OCI-LY1 (cell line): ENCODE results near the gene CTTNBP2NL.

Experiments
- H2AFZ ChIP-seq: fragments of 200-600 bp; sonication (generic), shearing (Covaris generic); 2 replicates; pipeline ENCODE4 v1.6.0; 2014; ENCODE audit warnings: antibody characterized with exemption, mild to moderate bottlenecking, low read length
- H3F3A ChIP-seq: fragments of 200-600 bp; sonication (generic), shearing (Covaris generic); 2 replicates; pipeline ENCODE4 v1.6.0; 2014; ENCODE audit warnings: mild to moderate bottlenecking, antibody characterized with exemption, low read length, moderate library complexity; ENCODE audit not compliant: insufficient read depth
- H3K27ac ChIP-seq: fragments of 200-600 bp; sonication (generic); 2 replicates; pipeline ENCODE4 v1.5.1; 2014; ENCODE audit warnings: low read length, mixed run types, mild to moderate bottlenecking, low read depth; ENCODE audit not compliant: poor library complexity, severe bottlenecking
- H3K27me3 ChIP-seq: fragments of 200-600 bp; sonication (generic); 2 replicates; pipeline ENCODE4 v1.6.0; 2014; ENCODE audit warnings: antibody characterized with exemption, mild to moderate bottlenecking, low read length, moderate library complexity; ENCODE audit not compliant: insufficient read depth
- H3K36me3 ChIP-seq: fragments of 200-600 bp; sonication (generic); 2 replicates; pipeline ENCODE4 v1.6.1; 2014; ENCODE audit warnings: mild to moderate bottlenecking, antibody characterized with exemption, low read length, moderate library complexity, mixed read lengths; ENCODE audit not compliant: insufficient read depth
- H3K4me1 ChIP-seq: fragments of 200-600 bp; sonication (generic); 2 replicates; pipeline ENCODE4 v1.5.1; 2014; ENCODE audit warnings: mild to moderate bottlenecking, low read length, moderate library complexity; ENCODE audit not compliant: insufficient read depth, severe bottlenecking
- H3K4me2 ChIP-seq: fragments of 200-600 bp; sonication (generic), shearing (Covaris generic); 2 replicates; pipeline ENCODE4 v1.6.1; 2014; ENCODE audit warnings: low read length
- H3K4me3 ChIP-seq: fragments of 200-600 bp; sonication (generic); 2 replicates; pipeline ENCODE4 v1.5.1; 2014; ENCODE audit warnings: low read length, low read depth, mild to moderate bottlenecking, mixed read lengths; ENCODE audit not compliant: poor library complexity, severe bottlenecking
- H3K79me2 ChIP-seq: fragments of 200-600 bp; shearing (Covaris generic); 2 replicates; pipeline ENCODE4 v1.6.1; 2016; ENCODE audit warnings: mixed run types, low read length, mixed read lengths; ENCODE audit not compliant: insufficient read depth
- H3K9ac ChIP-seq: fragments of 200-600 bp; sonication (generic), shearing (Covaris generic); 2 replicates; pipeline ENCODE4 v1.6.1; 2014; ENCODE audit warnings: mild to moderate bottlenecking, low read length, mixed read lengths
- H3K9me2 ChIP-seq: fragments of 200-600 bp; sonication (generic), shearing (Covaris generic); 2 replicates; pipeline ENCODE4 v1.6.1; 2014; ENCODE audit warnings: low read depth, mild to moderate bottlenecking, low read length, mixed read lengths
- H3K9me3 ChIP-seq: fragments of 200-600 bp; shearing (Covaris generic); 2 replicates; pipeline ENCODE4 v1.6.1; 2014; ENCODE audit warnings: low read length, mixed read lengths
- H4K20me1 ChIP-seq: fragments of 200-600 bp; sonication (generic), shearing (Covaris generic); 2 replicates; pipeline ENCODE4 v1.6.0; 2016; ENCODE audit warnings: mild to moderate bottlenecking, low read length; ENCODE audit not compliant: insufficient read depth
- CTCF ChIP-seq: fragments of 200-600 bp; sonication (generic), shearing (Covaris generic); IDR thresholded peaks from 2 replicates; pipeline ENCODE4 v1.5.1; 2017; ENCODE audit warnings: mild to moderate bottlenecking, antibody characterized with exemption, low read length, moderate library complexity, mixed read lengths
- EZH2 ChIP-seq: fragments of 200-600 bp; sonication (generic), shearing (Covaris generic); IDR thresholded peaks from 2 replicates; pipeline ENCODE4 v1.8.0; 2017; ENCODE audit warnings: borderline replicate concordance, mixed run types, mild to moderate bottlenecking, antibody characterized with exemption, low read length, moderate library complexity, mixed read lengths

The CTTNBP2NL gene

GRCh38 chr1:112395821-112396652 lies at the start of gene CTTNBP2NL:
Gene CTTNBP2NL (plus strand): TSS chr1:112396214. CDS start chr1:112416166, 19,952 bp downstream.
- Histone ChIP-seq H3K4me1 (peaks cover 27% of the 10 kb centered on the region), H3K79me2 (no peaks in the 10 kb centered on the region), H3K9me3 (no peaks in the 10 kb centered on the region), H3K4me3 (peak within 1 kb of the TSS; percentile 77), H3K9me2 (no peaks in the 10 kb centered on the region), H3K9ac (peak within 1 kb of the TSS; percentile 61), H4K20me1 (no peaks in the 10 kb centered on the region), H2AFZ (peak within 1 kb of the TSS; percentile 90), H3K36me3 (no peaks in the 10 kb centered on the region), H3F3A (no peaks in the 10 kb centered on the region; the same call in 1 of the 2 replicates), H3K4me2 (peak within 1 kb of the TSS; percentile 93), H3K27ac (no peak within 1 kb of the TSS), H3K27me3 (no peaks in the 10 kb centered on the region)
- TF ChIP-seq CTCF (no peak), EZH2 (no peak)

GRCh38 chr1:112346801-112347350 lies 49.1 kb upstream of the CTTNBP2NL start:
- H3K9ac ChIP-seq = no peak overlapping the region
- H3K9me2 ChIP-seq = no peaks in the 10 kb centered on the region
- TF ChIP-seq EZH2 = no peak
- TF ChIP-seq CTCF = no peak
- H4K20me1 ChIP-seq = no peaks in the 10 kb centered on the region
- H3K79me2 ChIP-seq = no peaks in the 10 kb centered on the region
- no peak overlapping the region for H2AFZ ChIP-seq
- no peak overlapping the region for H3K27ac ChIP-seq
- no peaks in the 10 kb centered on the region for H3K4me1 ChIP-seq
- H3K27me3 ChIP-seq = no peaks in the 10 kb centered on the region
- no peak overlapping the region for H3K4me3 ChIP-seq
- H3K4me2 ChIP-seq = no peak overlapping the region
- peaks cover 4% of the 10 kb centered on the region; the same call in 1 of the 2 replicates for H3K9me3 ChIP-seq
- no peaks in the 10 kb centered on the region for H3F3A ChIP-seq
- no peaks in the 10 kb centered on the region for H3K36me3 ChIP-seq

- Histone ChIP-seq H3K9ac (no peak overlapping the region), H2AFZ (no peak overlapping the region), H3F3A (no peaks in the 10 kb centered on the region), H3K4me2 (no peak overlapping the region), H3K36me3 (no peaks in the 10 kb centered on the region), H3K27me3 (no peaks in the 10 kb centered on the region), H3K79me2 (no peaks in the 10 kb centered on the region), H3K9me2 (no peaks in the 10 kb centered on the region), H3K9me3 (no peaks in the 10 kb centered on the region), H3K27ac (no peak overlapping the region), H4K20me1 (no peaks in the 10 kb centered on the region), H3K4me1 (no peaks in the 10 kb centered on the region), H3K4me3 (no peak overlapping the region)
- TF ChIP-seq CTCF (no peak), EZH2 (no peak)
These were observed 39.2 kb upstream of the CTTNBP2NL start for GRCh38 chr1:112356765-112357164.
